Measurements from ENCODE around the gene TDRD3.

- no peak for TF ChIP-seq POLR2A (IDR thresholded peaks at IDR 0.05; ENCODE audit: low read depth, low read length)
- TF ChIP-seq POLR2AphosphoS5 (IDR thresholded peaks at IDR 0.05; ENCODE audit: low read depth, low read length), result no peak
- no peak for TF ChIP-seq TAF1 (IDR thresholded peaks at IDR 0.05; ENCODE audit: low read depth, low read length)
- no peak for TF ChIP-seq PAX5 (IDR thresholded peaks at IDR 0.05; ENCODE audit: insufficient read depth, low read length, severe bottlenecking)
Observed at GRCh38 chr13:60538566-60538965, 141.5 kb downstream of the TDRD3 start.
